Measurements from ENCODE around the gene SPOCK1.
"Not testable (repeated sequence)": the region's sequence is repeated elsewhere in the genome, so short reads cannot be mapped to it uniquely, and the experiment has no call there.

The SPOCK1 gene

DNA sequence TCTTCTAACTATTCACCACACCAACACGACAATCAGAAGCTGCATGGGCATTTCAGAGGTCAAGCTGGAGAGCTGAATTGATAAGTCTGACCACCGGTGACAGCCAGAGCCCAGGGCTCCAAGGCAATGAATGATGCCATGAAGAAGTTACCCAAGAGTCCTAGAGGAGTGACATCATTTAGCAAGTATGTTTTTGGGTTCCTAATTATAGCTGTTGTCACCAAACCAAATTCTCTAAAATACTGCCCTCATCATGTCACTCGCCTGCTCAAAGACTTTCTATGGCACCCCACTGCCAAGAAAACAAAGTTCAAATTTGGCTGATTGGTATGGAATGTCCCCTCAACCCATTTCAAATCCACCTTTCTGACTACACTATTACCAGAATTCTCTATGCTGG lies 235.1 kb downstream of the SPOCK1 start:
- Histone ChIP-seq H3K4me3 (IDR thresholded peaks at IDR 0.05; ENCODE audit: insufficient read depth, low read depth, low read length) (no peak overlapping the region), H3K9ac (no peak overlapping the region), H4K20me1 (ENCODE audit: insufficient read depth) (no peaks in the 10 kb centered on the region), H3K27ac (no peak overlapping the region), H3K36me3 (ENCODE audit: insufficient read depth) (no peaks in the 10 kb centered on the region), H2AFZ (ENCODE audit: low read depth) (no peak overlapping the region), H3K4me2 (no peak overlapping the region), H3K27me3 (ENCODE audit: insufficient read depth, low read depth) (no peaks in the 10 kb centered on the region), H3K79me2 (ENCODE audit: insufficient read depth, low read depth) (no peaks in the 10 kb centered on the region), H3K4me1 (ENCODE audit: low read depth, poor library complexity, severe bottlenecking) (no peaks in the 10 kb centered on the region)
- TF ChIP-seq, protein P1, sequence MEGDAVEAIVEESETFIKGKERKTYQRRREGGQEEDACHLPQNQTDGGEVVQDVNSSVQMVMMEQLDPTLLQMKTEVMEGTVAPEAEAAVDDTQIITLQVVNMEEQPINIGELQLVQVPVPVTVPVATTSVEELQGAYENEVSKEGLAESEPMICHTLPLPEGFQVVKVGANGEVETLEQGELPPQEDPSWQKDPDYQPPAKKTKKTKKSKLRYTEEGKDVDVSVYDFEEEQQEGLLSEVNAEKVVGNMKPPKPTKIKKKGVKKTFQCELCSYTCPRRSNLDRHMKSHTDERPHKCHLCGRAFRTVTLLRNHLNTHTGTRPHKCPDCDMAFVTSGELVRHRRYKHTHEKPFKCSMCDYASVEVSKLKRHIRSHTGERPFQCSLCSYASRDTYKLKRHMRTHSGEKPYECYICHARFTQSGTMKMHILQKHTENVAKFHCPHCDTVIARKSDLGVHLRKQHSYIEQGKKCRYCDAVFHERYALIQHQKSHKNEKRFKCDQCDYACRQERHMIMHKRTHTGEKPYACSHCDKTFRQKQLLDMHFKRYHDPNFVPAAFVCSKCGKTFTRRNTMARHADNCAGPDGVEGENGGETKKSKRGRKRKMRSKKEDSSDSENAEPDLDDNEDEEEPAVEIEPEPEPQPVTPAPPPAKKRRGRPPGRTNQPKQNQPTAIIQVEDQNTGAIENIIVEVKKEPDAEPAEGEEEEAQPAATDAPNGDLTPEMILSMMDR (conservative IDR thresholded peaks at IDR 0.05; ENCODE audit: low read depth, low read length): no peak

DNA sequence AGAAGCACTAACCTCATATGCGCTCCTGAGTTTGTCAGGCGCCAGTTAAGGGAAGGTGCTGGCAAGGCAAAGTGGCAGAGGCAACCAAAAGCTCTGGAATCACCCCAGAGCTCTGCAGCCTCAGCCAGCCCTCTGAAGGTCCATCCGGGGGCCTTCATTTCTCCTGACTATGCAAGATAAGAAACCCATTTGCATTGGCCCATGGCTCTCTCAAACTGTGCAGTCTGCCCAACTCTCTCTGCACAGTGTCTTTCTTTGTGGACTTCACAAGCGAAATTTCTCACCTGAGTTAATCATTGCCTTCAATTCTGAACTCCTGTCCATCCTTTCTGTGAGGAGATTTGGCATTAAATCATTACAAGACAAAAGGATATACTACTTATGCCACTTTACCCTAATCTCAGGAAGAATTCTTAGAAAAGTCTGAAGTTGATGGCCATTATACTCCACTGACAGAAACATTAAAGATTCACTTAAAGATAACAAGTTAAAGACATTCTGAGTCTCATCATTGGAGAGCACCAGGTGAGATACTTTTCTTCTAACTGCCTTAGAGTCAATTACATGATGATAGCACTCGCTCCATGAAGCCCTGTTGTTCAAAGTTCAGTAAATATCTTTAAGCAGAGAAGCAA lies 235.6 kb downstream of the SPOCK1 start:
- H3K36me3 ChIP-seq (ENCODE audit: insufficient read depth): no peaks in the 10 kb centered on the region
- H3K4me1 ChIP-seq (ENCODE audit: low read depth, poor library complexity, severe bottlenecking): no peaks in the 10 kb centered on the region
- no peak overlapping the region for H3K4me3 ChIP-seq (IDR thresholded peaks at IDR 0.05; ENCODE audit: insufficient read depth, low read depth, low read length)
- no peak overlapping the region for H2AFZ ChIP-seq (ENCODE audit: low read depth)
- no peak overlapping the region for H3K27ac ChIP-seq
- no peaks in the 10 kb centered on the region for H3K79me2 ChIP-seq (ENCODE audit: insufficient read depth, low read depth)
- no peaks in the 10 kb centered on the region for H3K27me3 ChIP-seq (ENCODE audit: insufficient read depth, low read depth)
- no peaks in the 10 kb centered on the region for H4K20me1 ChIP-seq (ENCODE audit: insufficient read depth)
- TF ChIP-seq, protein P1 (conservative IDR thresholded peaks at IDR 0.05; ENCODE audit: low read depth, low read length): no peak
- no peak overlapping the region for H3K9ac ChIP-seq
- no peak overlapping the region for H3K4me2 ChIP-seq

DNA sequence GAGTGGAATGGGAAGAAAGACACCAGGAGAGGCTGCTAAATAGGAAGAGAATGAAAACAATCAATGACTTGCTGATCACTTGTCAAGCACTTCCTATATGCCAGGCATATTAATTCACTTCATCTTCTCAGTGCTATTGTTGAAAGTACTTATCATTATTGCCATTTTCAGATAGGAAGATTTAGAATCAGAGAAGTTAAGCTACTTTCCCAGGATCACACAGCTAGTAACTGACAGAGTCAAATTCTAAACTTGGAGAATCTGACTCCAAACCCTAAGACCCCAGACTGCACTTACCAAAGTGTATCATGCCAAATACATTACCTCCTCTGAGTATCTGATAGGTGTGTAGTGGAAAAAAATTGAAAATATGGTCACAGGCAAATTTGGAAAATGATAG lies 236.3 kb downstream of the SPOCK1 start:
- H2AFZ ChIP-seq (ENCODE audit: low read depth): no peak overlapping the region
- H3K79me2 ChIP-seq (ENCODE audit: insufficient read depth, low read depth): no peaks in the 10 kb centered on the region
- TF ChIP-seq, protein P1 (conservative IDR thresholded peaks at IDR 0.05; ENCODE audit: low read depth, low read length): no peak
- no peak overlapping the region for H3K27ac ChIP-seq
- H4K20me1 ChIP-seq (ENCODE audit: insufficient read depth): no peaks in the 10 kb centered on the region
- no peaks in the 10 kb centered on the region for H3K36me3 ChIP-seq (ENCODE audit: insufficient read depth)
- H3K4me3 ChIP-seq (IDR thresholded peaks at IDR 0.05; ENCODE audit: insufficient read depth, low read depth, low read length): no peak overlapping the region
- H3K27me3 ChIP-seq (ENCODE audit: insufficient read depth, low read depth): no peaks in the 10 kb centered on the region
- no peak overlapping the region for H3K9ac ChIP-seq
- H3K4me1 ChIP-seq (ENCODE audit: low read depth, poor library complexity, severe bottlenecking): no peaks in the 10 kb centered on the region
- H3K4me2 ChIP-seq: no peak overlapping the region

DNA sequence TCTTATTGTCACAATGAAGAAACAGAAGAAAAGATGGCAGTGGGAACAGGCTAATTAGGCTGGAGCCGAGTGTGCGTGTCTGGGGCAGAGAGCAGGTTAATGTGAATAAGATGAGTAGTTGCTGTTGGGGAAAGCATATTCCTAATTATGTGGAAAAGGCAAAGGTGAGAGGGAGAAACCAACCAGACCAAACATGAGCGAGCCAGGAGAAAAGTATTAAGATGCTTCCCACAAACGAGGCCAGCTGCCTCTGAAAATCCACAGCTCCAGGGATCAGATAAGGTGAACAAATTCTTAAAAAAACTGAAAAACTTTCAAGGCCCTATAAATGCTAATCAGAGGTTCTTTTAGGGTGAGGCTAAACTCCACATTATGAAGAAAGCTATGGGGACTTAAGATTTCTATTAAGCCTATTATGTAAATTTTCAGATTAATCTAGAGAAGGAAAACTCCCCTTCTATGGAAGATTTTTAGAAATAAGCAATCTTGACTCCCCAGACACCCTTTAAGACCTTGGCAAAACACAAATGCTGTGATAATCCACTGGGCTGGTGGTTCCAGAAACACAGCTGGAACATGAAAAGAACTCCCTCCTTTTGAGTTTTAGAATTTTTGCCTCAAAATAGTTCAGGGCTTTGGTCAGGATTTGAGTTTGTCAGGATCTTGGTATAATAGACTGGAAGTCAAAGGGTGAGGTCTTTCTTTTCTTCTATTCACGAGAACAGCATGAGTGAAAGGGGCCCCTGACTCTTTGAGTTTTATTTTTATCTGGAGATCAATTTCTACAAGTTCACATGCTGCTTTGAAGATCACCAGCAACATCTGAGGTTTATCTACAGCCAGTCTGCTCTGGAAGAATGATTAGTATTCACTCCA lies 238.1 kb downstream of the SPOCK1 start:
- Histone ChIP-seq H3K4me3 (IDR thresholded peaks at IDR 0.05; ENCODE audit: insufficient read depth, low read depth, low read length) (no peak overlapping the region), H3K36me3 (ENCODE audit: insufficient read depth) (no peaks in the 10 kb centered on the region), H3K4me1 (ENCODE audit: low read depth, poor library complexity, severe bottlenecking) (no peaks in the 10 kb centered on the region), H3K27me3 (ENCODE audit: insufficient read depth, low read depth) (no peaks in the 10 kb centered on the region), H3K27ac (no peak overlapping the region), H3K4me2 (no peak overlapping the region), H4K20me1 (ENCODE audit: insufficient read depth) (no peaks in the 10 kb centered on the region), H3K79me2 (ENCODE audit: insufficient read depth, low read depth) (no peaks in the 10 kb centered on the region), H3K9ac (no peak overlapping the region), H2AFZ (ENCODE audit: low read depth) (no peak overlapping the region)
- TF ChIP-seq, protein P1 (conservative IDR thresholded peaks at IDR 0.05; ENCODE audit: low read depth, low read length): no peak

DNA sequence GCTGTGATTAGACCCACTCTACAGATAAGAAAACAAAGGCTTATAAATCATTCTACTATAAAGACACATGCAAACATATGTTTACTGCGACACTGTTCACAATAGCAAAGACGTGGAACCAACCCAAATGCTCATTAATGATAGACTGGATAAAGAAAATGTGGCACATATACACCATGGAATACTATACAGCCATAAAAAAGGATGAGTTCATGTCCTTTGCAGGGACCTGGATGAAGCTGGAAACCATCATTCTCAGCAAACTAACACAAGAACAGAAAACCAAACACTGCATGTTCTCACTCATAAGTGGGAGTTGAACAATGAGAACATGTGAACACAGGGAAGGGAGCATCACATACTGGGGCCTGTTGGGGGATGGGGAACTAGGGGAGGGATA lies 240.0 kb downstream of the SPOCK1 start:
- not testable (repeated sequence) for H3K4me3 ChIP-seq (IDR thresholded peaks at IDR 0.05; ENCODE audit: insufficient read depth, low read depth, low read length); H3K9ac ChIP-seq; H3K4me2 ChIP-seq; H3K4me1 ChIP-seq (ENCODE audit: low read depth, poor library complexity, severe bottlenecking); H3K27me3 ChIP-seq (ENCODE audit: insufficient read depth, low read depth); H4K20me1 ChIP-seq (ENCODE audit: insufficient read depth); H3K27ac ChIP-seq; H2AFZ ChIP-seq (ENCODE audit: low read depth); H3K79me2 ChIP-seq (ENCODE audit: insufficient read depth, low read depth); H3K36me3 ChIP-seq (ENCODE audit: insufficient read depth)
